ENCODE results near the gene RAB3A. TPM values are rescaled to one million over a fixed set of nuclear protein-coding genes. Genes with fewer than 3 reads are reported as not detected.

RAB3A gene
- total RNA-seq, 1 experiment from 2014 or later = 1.2 TPM

GRCh38 chr19:18174983-18175382, 28.9 kb downstream of the RAB3A start:
- no peaks in the 10 kb centered on the region for H3K36me3 ChIP-seq
- no peak overlapping the region for H3K27ac ChIP-seq
- no peak for DNase-seq (ENCODE audit: low read depth in 1 of 2, low spot score in 2 of 2)
- no peaks in the 10 kb centered on the region for H3K9me3 ChIP-seq (replicated peaks)
- H3K4me3 ChIP-seq = no peak overlapping the region
- H3K4me1 ChIP-seq (replicated peaks) = peaks cover 12% of the 10 kb centered on the region
- H3K27me3 ChIP-seq (replicated peaks) = peaks cover 3% of the 10 kb centered on the region

GRCh38 chr19:18173572-18174288, 30.1 kb downstream of the RAB3A start, which contains the start of gene IFI30:
TSS of gene IFI30 (plus strand) at chr19:18173813. CDS start at chr19:18173842, 29 bp downstream.
- Histone ChIP-seq H3K27ac (no peak within 1 kb of the TSS), H3K9me3 (replicated peaks) (no peaks in the 10 kb centered on the region), H3K4me3 (peak within 1 kb of the TSS; percentile 41), H3K27me3 (replicated peaks) (no peaks in the 10 kb centered on the region; the same call in 1 of the 2 replicates), H3K36me3 (peaks cover 7% of the 10 kb centered on the region), H3K4me1 (replicated peaks) (peaks cover 12% of the 10 kb centered on the region)
- DNase-seq (ENCODE audit: low read depth in 1 of 2, low spot score in 2 of 2) = peak in 1 of 2 experiments; percentile 29

- H3K27ac ChIP-seq = no peak overlapping the region
- no peaks in the 10 kb centered on the region for H3K27me3 ChIP-seq (replicated peaks)
- H3K36me3 ChIP-seq = peaks cover 13% of the 10 kb centered on the region
- H3K4me3 ChIP-seq = no peak overlapping the region
- no peaks in the 10 kb centered on the region for H3K9me3 ChIP-seq (replicated peaks)
- DNase-seq (ENCODE audit: low read depth in 1 of 2, low spot score in 2 of 2) = no peak
- peaks cover 12% of the 10 kb centered on the region for H3K4me1 ChIP-seq (replicated peaks)
These were observed 30.7 kb downstream of the RAB3A start for GRCh38 chr19:18173054-18173571.

- no peak for DNase-seq (ENCODE audit: low read depth in 1 of 2, low spot score in 2 of 2)
- H3K27ac ChIP-seq = no peak overlapping the region
- H3K27me3 ChIP-seq (replicated peaks) = no peaks in the 10 kb centered on the region
- H3K9me3 ChIP-seq (replicated peaks) = no peaks in the 10 kb centered on the region
- peaks cover 19% of the 10 kb centered on the region for H3K36me3 ChIP-seq
- no peak overlapping the region for H3K4me3 ChIP-seq
- peaks cover 12% of the 10 kb centered on the region for H3K4me1 ChIP-seq (replicated peaks)
These were observed 31.4 kb downstream of the RAB3A start for GRCh38 chr19:18172331-18173053.

GRCh38 chr19:18171605-18172327, 32.1 kb downstream of the RAB3A start:
- H3K27me3 ChIP-seq (replicated peaks) = no peaks in the 10 kb centered on the region
- H3K4me3 ChIP-seq = no peak overlapping the region
- H3K9me3 ChIP-seq (replicated peaks) = no peaks in the 10 kb centered on the region
- DNase-seq (ENCODE audit: low read depth in 1 of 2, low spot score in 2 of 2) = no peak
- H3K36me3 ChIP-seq = peaks cover 23% of the 10 kb centered on the region
- peaks cover 12% of the 10 kb centered on the region for H3K4me1 ChIP-seq (replicated peaks)
- no peak overlapping the region for H3K27ac ChIP-seq

- H3K27me3 ChIP-seq (replicated peaks) = no peaks in the 10 kb centered on the region
- no peak for DNase-seq (ENCODE audit: low read depth in 1 of 2, low spot score in 2 of 2)
- H3K27ac ChIP-seq = no peak overlapping the region
These were observed 33.1 kb downstream of the RAB3A start for GRCh38 chr19:18170714-18171255.

GRCh38 chr19:18168673-18169381, 35.0 kb downstream of the RAB3A start:
- no peaks in the 10 kb centered on the region for H3K9me3 ChIP-seq (replicated peaks)
- no peak for DNase-seq (ENCODE audit: low read depth in 1 of 2, low spot score in 2 of 2)
- H3K4me3 ChIP-seq = no peak overlapping the region
- no peaks in the 10 kb centered on the region for H3K27me3 ChIP-seq (replicated peaks)
- no peak overlapping the region for H3K27ac ChIP-seq
- peaks cover 40% of the 10 kb centered on the region for H3K36me3 ChIP-seq
- peaks cover 6% of the 10 kb centered on the region; the same call in 1 of the 2 replicates for H3K4me1 ChIP-seq (replicated peaks)

More at GRCh38 chr19:18170714-18171255, 33.1 kb downstream of the RAB3A start:
- Histone ChIP-seq H3K9me3 (replicated peaks) (no peaks in the 10 kb centered on the region), H3K4me3 (no peak overlapping the region), H3K36me3 (peaks cover 31% of the 10 kb centered on the region), H3K4me1 (replicated peaks) (peaks cover 12% of the 10 kb centered on the region)

- no peak overlapping the region for H3K27ac ChIP-seq
- H3K9me3 ChIP-seq (replicated peaks) = no peaks in the 10 kb centered on the region
- H3K27me3 ChIP-seq (replicated peaks) = no peaks in the 10 kb centered on the region
- H3K4me1 ChIP-seq (replicated peaks) = no peaks in the 10 kb centered on the region
- no peak overlapping the region for H3K4me3 ChIP-seq
- peak in 1 of 2 experiments; percentile 35 for DNase-seq (ENCODE audit: low read depth in 1 of 2, low spot score in 2 of 2)
- H3K36me3 ChIP-seq = peaks cover 47% of the 10 kb centered on the region
These were observed 35.7 kb downstream of the RAB3A start for GRCh38 chr19:18167975-18168645.

GRCh38 chr19:18167011-18167410, 36.8 kb downstream of the RAB3A start:
- Histone ChIP-seq H3K27ac (no peak overlapping the region), H3K4me3 (no peak overlapping the region), H3K4me1 (replicated peaks) (no peaks in the 10 kb centered on the region), H3K27me3 (replicated peaks) (no peaks in the 10 kb centered on the region), H3K36me3 (peaks cover 55% of the 10 kb centered on the region), H3K9me3 (replicated peaks) (no peaks in the 10 kb centered on the region)
- no peak for DNase-seq (ENCODE audit: low read depth in 1 of 2, low spot score in 2 of 2)

- Histone ChIP-seq H3K9me3 (replicated peaks) (no peaks in the 10 kb centered on the region), H3K36me3 (peaks cover 61% of the 10 kb centered on the region), H3K27me3 (replicated peaks) (no peaks in the 10 kb centered on the region), H3K4me3 (no peak overlapping the region), H3K4me1 (replicated peaks) (peaks cover 3% of the 10 kb centered on the region), H3K27ac (no peak overlapping the region)
- no peak for DNase-seq (ENCODE audit: low read depth in 1 of 2, low spot score in 2 of 2)
These were observed 37.9 kb downstream of the RAB3A start for GRCh38 chr19:18165794-18166544.

GRCh38 chr19:18164072-18164471, 39.8 kb downstream of the RAB3A start:
- DNase-seq (ENCODE audit: low read depth in 1 of 2, low spot score in 2 of 2) = no peak
- Histone ChIP-seq H3K36me3 (peaks cover 67% of the 10 kb centered on the region), H3K27ac (no peak overlapping the region)

GRCh38 chr19:18161636-18162002, 42.2 kb downstream of the RAB3A start:
- H3K27ac ChIP-seq = no peak overlapping the region

More at GRCh38 chr19:18164072-18164471, 39.8 kb downstream of the RAB3A start:
- Histone ChIP-seq H3K9me3 (replicated peaks) (no peaks in the 10 kb centered on the region), H3K27me3 (replicated peaks) (no peaks in the 10 kb centered on the region), H3K4me1 (replicated peaks) (peaks cover 6% of the 10 kb centered on the region), H3K4me3 (no peak overlapping the region)

More at GRCh38 chr19:18161636-18162002, 42.2 kb downstream of the RAB3A start:
- Histone ChIP-seq H3K27me3 (replicated peaks) (no peaks in the 10 kb centered on the region), H3K36me3 (peaks cover 53% of the 10 kb centered on the region), H3K4me3 (no peak overlapping the region), H3K9me3 (replicated peaks) (no peaks in the 10 kb centered on the region), H3K4me1 (replicated peaks) (peaks cover 6% of the 10 kb centered on the region)
- DNase-seq (ENCODE audit: low read depth in 1 of 2, low spot score in 2 of 2) = no peak
